ENCODE results near the gene DDX10.
"Not testable (repeated sequence)": the region's sequence is repeated elsewhere in the genome, so short reads cannot be mapped to it uniquely, and the experiment has no call there.

Gene DDX10
- total RNA-seq: 5.7 to 34.1 (median 26.7) reads per million in 18 experiments

GRCh38 chr11:108664730-108665525 lies at the start of gene DDX10:
Gene DDX10, plus strand, starts transcription at chr11:108665069. Its CDS starts 85 bp downstream, at chr11:108665154.
- DNase-seq: peak; percentile 99

- no peak for DNase-seq
Observed at GRCh38 chr11:108616549-108616948, 48.3 kb upstream of the DDX10 start.

GRCh38 chr11:108617055-108617454 lies 47.8 kb upstream of the DDX10 start:
- DNase-seq: no peak

GRCh38 chr11:108618529-108618928 lies 46.3 kb upstream of the DDX10 start:
- no peak for DNase-seq

GRCh38 chr11:108620958-108621772 lies 43.7 kb upstream of the DDX10 start:
- no peak for DNase-seq

- peak; percentile 3 to 29 for DNase-seq
Observed at GRCh38 chr11:108622341-108622740, 42.5 kb upstream of the DDX10 start.

- no peak for DNase-seq
Observed at GRCh38 chr11:108624196-108624925, 40.5 kb upstream of the DDX10 start.

- DNase-seq: no peak
Observed at GRCh38 chr11:108628326-108628725, 36.5 kb upstream of the DDX10 start.

- no peak for DNase-seq
Observed at GRCh38 chr11:108628812-108629211, 36.1 kb upstream of the DDX10 start.

GRCh38 chr11:108629274-108629673 lies 35.6 kb upstream of the DDX10 start:
- DNase-seq: no peak

GRCh38 chr11:108632041-108632704 lies 32.7 kb upstream of the DDX10 start:
- DNase-seq: no peak

GRCh38 chr11:108635106-108635505 lies 29.8 kb upstream of the DDX10 start:
- no peak for DNase-seq

- DNase-seq: no peak
Observed at GRCh38 chr11:108636222-108636621, 28.6 kb upstream of the DDX10 start.

- no peak for DNase-seq
Observed at GRCh38 chr11:108639146-108639545, 25.7 kb upstream of the DDX10 start.

GRCh38 chr11:108641752-108642151 lies 23.1 kb upstream of the DDX10 start:
- not testable (repeated sequence) for DNase-seq

GRCh38 chr11:108643974-108644373 lies 20.9 kb upstream of the DDX10 start:
- no peak for DNase-seq

- DNase-seq: no peak
Observed at GRCh38 chr11:108645970-108646369, 18.9 kb upstream of the DDX10 start.

GRCh38 chr11:108647387-108647700 lies 17.5 kb upstream of the DDX10 start:
- DNase-seq: no peak

- DNase-seq: peak; percentile 60 to 74
Observed at GRCh38 chr11:108647701-108648527, 17.0 kb upstream of the DDX10 start.

- no peak for DNase-seq
Observed at GRCh38 chr11:108648528-108648885, 16.4 kb upstream of the DDX10 start.

GRCh38 chr11:108654100-108654499 lies 10.8 kb upstream of the DDX10 start:
- peak in 1 of 2 donors; percentile 6 for DNase-seq
